H1 (cell line): ENCODE data around the gene CELSR1. TPM values are rescaled to one million over a fixed set of nuclear protein-coding genes. Genes with fewer than 3 reads are reported as not detected.

Source experiments
- CTCF ChIA-PET: fragments of 300-600 bp; sonication (Branson Sonifier 250); formaldehyde crosslinking; loops from one replicate; lab custom pipeline; 2021; ENCODE audit not compliant: partially characterized antibody; lab: Charles Lee
- POLR2A ChIA-PET: fragments of 300-600 bp; sonication (Branson Sonifier 250); formaldehyde crosslinking; loops from one replicate; lab custom pipeline; 2021; ENCODE audit warnings: inconsistent platforms; ENCODE audit not compliant: partially characterized antibody; lab: Charles Lee
- DNase-seq, 2 experiments: peaks; one replicate each; pipeline versions ENCODE4 v3.0.0 to v3.0.0-alpha.2; 2010 to 2022; ENCODE audit warnings: low spot score in 2 of 2, low read depth in 1 of 2, mixed read lengths in 1 of 2
- FAIRE-seq: peaks from 2 replicates; lab custom pipeline; 2011; peaks lifted over from hg19 to GRCh38; lab: Jason Lieb, UNC
- H2AFZ ChIP-seq: 2 replicates; pipeline ENCODE4 v1.8.1; 2012; ENCODE audit warnings: low read length, inconsistent platforms
- H2AK5ac ChIP-seq: 2 replicates; pipeline ENCODE4 v1.6.1; 2013; ENCODE audit warnings: low read depth, low read length
- H2BK120ac ChIP-seq: replicated peaks from 2 replicates; pipeline ENCODE3; 2013; ENCODE audit warnings: low read depth, low read length, inconsistent platforms
- H2BK12ac ChIP-seq: 2 replicates; pipeline ENCODE4 v1.6.1; 2013; ENCODE audit warnings: low read depth, low read length
- H2BK15ac ChIP-seq: 2 replicates; pipeline ENCODE4 v1.6.1; 2013; ENCODE audit warnings: low read length
- H2BK20ac ChIP-seq: 2 replicates; pipeline ENCODE4 v1.6.1; 2013; ENCODE audit warnings: low read length
- H2BK5ac ChIP-seq: 2 replicates; pipeline ENCODE4 v1.6.1; 2013; ENCODE audit warnings: low read depth, low read length
- H3K14ac ChIP-seq: 2 replicates; pipeline ENCODE4 v1.6.1; 2013; ENCODE audit warnings: inconsistent platforms; ENCODE audit not compliant: insufficient read length
- H3K18ac ChIP-seq: 2 replicates; pipeline ENCODE4 v1.6.1; 2013; ENCODE audit warnings: low read length; ENCODE audit errors: extremely low read depth
- H3K23ac ChIP-seq: 2 replicates; pipeline ENCODE4 v1.6.1; 2013; ENCODE audit warnings: inconsistent platforms; ENCODE audit not compliant: insufficient read length
- H3K23me2 ChIP-seq: 2 replicates; pipeline ENCODE4 v1.6.1; 2013; ENCODE audit warnings: low read depth, low read length
- H3K27ac ChIP-seq: 2 replicates; pipeline ENCODE4 v1.6.1; 2011; ENCODE audit warnings: low read depth, low read length, inconsistent platforms
- H3K27me3 ChIP-seq, 4 experiments: replicated peaks in 1 of 4; 1 replicate in 1 of 4; 2 replicates in 3 of 4; pipeline versions ENCODE4 v1.6.1 to v1.8.1; 2011 to 2013; ENCODE audit warnings: low read length in 3 of 4, mild to moderate bottlenecking in 3 of 4, inconsistent platforms in 2 of 4, mixed read lengths in 2 of 4, moderate library complexity in 1 of 4; ENCODE audit not compliant: control insufficient read depth in 3 of 4, insufficient read depth in 3 of 4; ENCODE audit errors: extremely low read depth in 1 of 4
- H3K36me3 ChIP-seq, 4 experiments: 2 replicates each; pipeline versions ENCODE4 v1.6.1 to v1.8.1; 2011 to 2013; ENCODE audit warnings: mild to moderate bottlenecking in 4 of 4, low read length in 3 of 4, moderate library complexity in 2 of 4, control low read depth in 1 of 4, inconsistent platforms in 1 of 4; ENCODE audit not compliant: insufficient read depth in 4 of 4, control insufficient read depth in 2 of 4
- H3K4ac ChIP-seq: replicated peaks from 2 replicates; pipeline ENCODE3; 2013; ENCODE audit warnings: low read length, low read depth, mixed read lengths, inconsistent platforms; ENCODE audit not compliant: insufficient read length
- H3K4me1 ChIP-seq, 4 experiments: replicated peaks in 1 of 4; 1 replicate in 1 of 4; 2 replicates in 3 of 4; pipeline versions ENCODE4 v1.6.1 to v1.8.1; 2011 to 2013; ENCODE audit warnings: low read length in 3 of 4, inconsistent platforms in 2 of 4, mixed read lengths in 1 of 4; ENCODE audit not compliant: insufficient read depth in 4 of 4, control insufficient read depth in 3 of 4
- H3K4me2 ChIP-seq, 2 experiments: 2 replicates each; pipeline versions ENCODE4 v1.6.1 to v1.8.1; 2011 to 2013; ENCODE audit warnings: low read depth in 2 of 2, low read length in 2 of 2, control low read depth in 1 of 2, inconsistent platforms in 1 of 2, mild to moderate bottlenecking in 1 of 2; ENCODE audit not compliant: insufficient read depth in 1 of 2
- H3K4me3 ChIP-seq, 4 experiments: fragments of 200-600, 300-600 bp in 1 of 4; sonication (generic), shearing (Covaris generic), sonication (Bioruptor Twin) in 1 of 4; 2 replicates each; pipeline versions ENCODE4 v1.5.1 to v1.8.1; 2011 to 2016; ENCODE audit warnings: low read length in 4 of 4, low read depth in 3 of 4, control low read depth in 2 of 4, inconsistent platforms in 2 of 4, mild to moderate bottlenecking in 2 of 4, mixed read lengths in 1 of 4, moderate library complexity in 1 of 4; ENCODE audit not compliant: insufficient read depth in 2 of 4; ENCODE audit errors: extremely low read depth in 1 of 4
- H3K56ac ChIP-seq: replicated peaks from 2 replicates; pipeline ENCODE3; 2013; ENCODE audit warnings: low read depth, mild to moderate bottlenecking, mixed read lengths, low read length, inconsistent platforms; ENCODE audit not compliant: insufficient read length
- H3K79me1 ChIP-seq: 2 replicates; pipeline ENCODE4 v1.6.1; 2013; ENCODE audit warnings: low read depth, low read length, control low read depth
- H3K79me2 ChIP-seq, 2 experiments: 2 replicates each; pipeline versions ENCODE4 v1.6.1 to v1.8.1; 2012 to 2013; ENCODE audit warnings: low read length in 2 of 2, mild to moderate bottlenecking in 2 of 2, inconsistent platforms in 1 of 2; ENCODE audit not compliant: insufficient read depth in 2 of 2, control insufficient read depth in 1 of 2
- H3K9ac ChIP-seq, 4 experiments: replicated peaks in 1 of 4; 1 replicate in 1 of 4; 2 replicates in 3 of 4; pipeline versions ENCODE4 v1.6.1 to v1.8.1; 2011 to 2013; ENCODE audit warnings: low read depth in 3 of 4, low read length in 3 of 4, control low read depth in 2 of 4, mild to moderate bottlenecking in 2 of 4, moderate library complexity in 2 of 4, inconsistent platforms in 1 of 4; ENCODE audit errors: extremely low read depth in 1 of 4
- H3K9me3 ChIP-seq, 2 experiments: 2 replicates each; pipeline versions ENCODE4 v1.6.1 to v1.8.1; 2012 to 2013; ENCODE audit warnings: mild to moderate bottlenecking in 2 of 2, moderate library complexity in 2 of 2, control low read depth in 1 of 2, inconsistent platforms in 1 of 2, low read depth in 1 of 2, low read length in 1 of 2, mixed read lengths in 1 of 2; ENCODE audit not compliant: insufficient read depth in 2 of 2
- H4K20me1 ChIP-seq, 2 experiments: replicated peaks in 1 of 2; 2 replicates each; pipeline versions ENCODE3 to v1.8.1; 2011 to 2013; ENCODE audit warnings: inconsistent platforms in 2 of 2, low read length in 2 of 2, mild to moderate bottlenecking in 1 of 2; ENCODE audit not compliant: insufficient read depth in 2 of 2, control insufficient read depth in 1 of 2
- H4K5ac ChIP-seq: 2 replicates; pipeline ENCODE4 v1.6.1; 2013; ENCODE audit warnings: low read length, low read depth, mixed read lengths, inconsistent platforms; ENCODE audit not compliant: insufficient read length
- H4K8ac ChIP-seq: 2 replicates; pipeline ENCODE4 v1.8.0; 2013; ENCODE audit warnings: mild to moderate bottlenecking, moderate library complexity, low read length, inconsistent platforms; ENCODE audit not compliant: insufficient read depth; ENCODE audit errors: extremely low read depth
- H4K91ac ChIP-seq: replicated peaks from 2 replicates; pipeline ENCODE3; 2013; ENCODE audit warnings: low read length, mixed read lengths, inconsistent platforms; ENCODE audit not compliant: insufficient read length
- EGR1 ChIP-seq: IDR thresholded peaks from 2 replicates; pipeline ENCODE4 v1.6.1; 2011; ENCODE audit warnings: low read depth, low read length, borderline replicate concordance
- KDM5A ChIP-seq: fragments of 200-600 bp; IDR thresholded peaks from 2 replicates; pipeline ENCODE4 v1.7.1; 2012; ENCODE audit warnings: mild to moderate bottlenecking, low read length, inconsistent platforms, mixed read lengths
- POLR2A ChIP-seq, 2 experiments: IDR thresholded peaks; 1 replicate in 1 of 2; 2 replicates in 1 of 2; pipeline ENCODE4 v1.6.1; 2011; ENCODE audit warnings: low read depth in 2 of 2, low read length in 2 of 2, mild to moderate bottlenecking in 2 of 2; ENCODE audit errors: control extremely low read depth in 1 of 2
- RXRA ChIP-seq: IDR thresholded peaks from 2 replicates; pipeline ENCODE4 v1.6.1; 2011; ENCODE audit warnings: low read depth, mild to moderate bottlenecking, low read length, moderate library complexity; ENCODE audit not compliant: insufficient read depth
- SP4 ChIP-seq: IDR thresholded peaks from 2 replicates; pipeline ENCODE4 v1.6.1; 2012; ENCODE audit warnings: low read length, inconsistent platforms
- SRF ChIP-seq: IDR thresholded peaks from 2 replicates; pipeline ENCODE4 v1.6.1; 2011; ENCODE audit warnings: mild to moderate bottlenecking, low read depth, low read length, moderate library complexity
- TAF7 ChIP-seq: optimal IDR thresholded peaks from 2 replicates; pipeline ENCODE3; 2011; ENCODE audit warnings: low read depth, mild to moderate bottlenecking, inconsistent platforms, low read length, moderate library complexity, borderline replicate concordance
- TCF12 ChIP-seq: IDR thresholded peaks from 2 replicates; pipeline ENCODE4 v1.6.1; 2011; ENCODE audit warnings: low read depth, mild to moderate bottlenecking, low read length
- USF2 ChIP-seq: IDR thresholded peaks from 2 replicates; pipeline ENCODE4 v1.6.1; 2011; ENCODE audit warnings: low read length, improper control_type of control experiment
- WGBS, 2 experiments: shearing (Covaris generic) in 1 of 2; methylation state at CpG; one replicate each; pipeline versions ENCODE4 v1.1.6 to v1.1.7; 2013 to 2015; ENCODE audit warnings: low lambda C conversion rate in 2 of 2, mixed read lengths in 2 of 2, inconsistent platforms in 1 of 2, low coverage in 1 of 2, missing lambda C conversion rate in 1 of 2; ENCODE audit not compliant: insufficient replicate concordance in 2 of 2, insufficient coverage in 1 of 2, insufficient read length in 1 of 2; ENCODE audit errors: extremely low coverage in 1 of 2, missing lambda C conversion rate in 1 of 2; 5-methylcytosine and 5-hydroxymethylcytosine counted together
- polyA plus RNA-seq, 7 experiments: library from polyadenylated mRNA; depleted of rRNA in 3 of 7; stranded (reverse) in 5 of 7; unstranded in 2 of 7; fragments of >200 nt in 5 of 7; fragments of 200-250 nt in 2 of 7; gene quantifications; 1 replicate in 5 of 7; 2 replicates in 1 of 7; 4 replicates in 1 of 7; pipeline versions ENCODE4 v1.2.1 to v1.2.3, GENCODE V29; 2011 to 2013; ENCODE audit warnings: missing spikeins in 2 of 7, mixed read lengths in 2 of 7
- total RNA-seq: library from RNA; stranded (reverse); fragmentation: NEBNext Ultra II Directional; extraction: Animal tissue kit (Norgen Biotek cat#: 25700); gene quantifications from 2 replicates; pipeline ENCODE4 v1.2.1, GENCODE V29; 2021
- TF ChIP-seq, protein P1 (sequence below): IDR thresholded peaks from 2 replicates; pipeline ENCODE4 v1.6.1; 2012; ENCODE audit warnings: inconsistent platforms
- TF ChIP-seq, protein P2 (sequence below): IDR thresholded peaks from 2 replicates; pipeline ENCODE4 v1.6.1; 2012; ENCODE audit warnings: low read length, inconsistent platforms

CELSR1 gene
- total and polyA plus RNA-seq, 2 of the 8 experiments (the other 6 are each of a cell fraction or from before 2014, with no cell fraction given) = 9.0 to 12.4 TPM

DNA sequence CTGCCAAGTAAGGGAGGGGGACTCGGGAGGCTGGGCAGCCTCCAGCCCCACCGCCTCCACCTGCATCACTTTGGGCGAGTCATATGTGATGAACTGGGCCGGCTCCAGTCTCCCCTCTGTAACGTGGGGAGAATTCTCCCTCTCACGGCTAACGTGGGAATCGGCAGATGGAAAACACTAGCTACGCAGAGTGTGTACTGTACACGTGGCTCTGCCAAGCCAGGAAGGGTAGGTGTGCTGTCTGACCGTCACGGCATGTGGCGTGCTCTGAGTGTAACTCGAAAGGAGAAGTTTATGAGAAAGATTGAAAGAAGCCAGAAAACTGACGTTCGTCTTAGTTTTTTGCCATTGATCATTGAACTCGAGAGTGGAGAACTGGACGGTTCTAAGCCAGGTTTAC lies 188.2 kb downstream of the CELSR1 start:
- H3K4ac ChIP-seq = no peak overlapping the region
- no peak overlapping the region for H4K91ac ChIP-seq
- H3K18ac ChIP-seq = no peak overlapping the region
- no peak overlapping the region for H3K56ac ChIP-seq
- no peak for DNase-seq
- no peak overlapping the region for H2AK5ac ChIP-seq
- no peak for FAIRE-seq
- no peak overlapping the region for H3K23ac ChIP-seq
- no peak overlapping the region for H4K5ac ChIP-seq
- WGBS, 2 experiments = 91% methylated on average over 17 of the region's 18 CpGs; no CpG with 5 or more reads in 1 of the 2 experiments
- peaks cover 12 to 37% of the 10 kb centered on the region in 2 experiments for H4K20me1 ChIP-seq
- no peak overlapping the region for H3K4me2 ChIP-seq
- H2BK20ac ChIP-seq = no peak overlapping the region
- no peak overlapping the region for H2BK15ac ChIP-seq
- no peak overlapping the region for H2BK12ac ChIP-seq
- CTCF ChIA-PET = interaction anchor here (1.1 to 2.3 kb wide), 4 partner anchors 10 to 227 kb away, joined by 3 to 6 read pairs (median 3); no protein-coding TSS in a partner anchor
- no peak overlapping the region for H2BK120ac ChIP-seq
- no peak overlapping the region for H3K9ac ChIP-seq
- no peak overlapping the region for H3K4me3 ChIP-seq
- no peaks in the 10 kb centered on the region for H3K27me3 ChIP-seq
- no peaks in the 10 kb centered on the region for H3K4me1 ChIP-seq
- H3K9me3 ChIP-seq = no peaks in the 10 kb centered on the region
- peaks cover 32 to 84% (median 76%) of the 10 kb centered on the region in 4 experiments for H3K36me3 ChIP-seq
- H3K27ac ChIP-seq = no peak overlapping the region
- peaks cover 7% of the 10 kb centered on the region for H3K79me1 ChIP-seq
- no peaks in the 10 kb centered on the region for H3K23me2 ChIP-seq
- no peak overlapping the region for H4K8ac ChIP-seq
- no peak overlapping the region for H3K14ac ChIP-seq
- H3K79me2 ChIP-seq = peaks cover 0 to 3% of the 10 kb centered on the region in 2 experiments; a peak in 1 of 4 replicates
- H2AFZ ChIP-seq = no peak overlapping the region
- H2BK5ac ChIP-seq = no peak overlapping the region
- POLR2A ChIA-PET = no interaction called here
- TF ChIP-seq RXRA (no peak), TCF12 (no peak), TAF7 (no peak), USF2 (no peak), SRF (no peak), POLR2A (IDR thresholded peaks at IDR 0.05; ENCODE audit: control extremely low read depth in 1 of 2, low read depth in 2 of 2, low read length in 2 of 2) (no peak), SP4 (no peak), KDM5A (no peak), EGR1 (no peak)
- TF ChIP-seq, protein P1, sequence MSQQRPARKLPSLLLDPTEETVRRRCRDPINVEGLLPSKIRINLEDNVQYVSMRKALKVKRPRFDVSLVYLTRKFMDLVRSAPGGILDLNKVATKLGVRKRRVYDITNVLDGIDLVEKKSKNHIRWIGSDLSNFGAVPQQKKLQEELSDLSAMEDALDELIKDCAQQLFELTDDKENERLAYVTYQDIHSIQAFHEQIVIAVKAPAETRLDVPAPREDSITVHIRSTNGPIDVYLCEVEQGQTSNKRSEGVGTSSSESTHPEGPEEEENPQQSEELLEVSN = no peak
- TF ChIP-seq, protein P2, sequence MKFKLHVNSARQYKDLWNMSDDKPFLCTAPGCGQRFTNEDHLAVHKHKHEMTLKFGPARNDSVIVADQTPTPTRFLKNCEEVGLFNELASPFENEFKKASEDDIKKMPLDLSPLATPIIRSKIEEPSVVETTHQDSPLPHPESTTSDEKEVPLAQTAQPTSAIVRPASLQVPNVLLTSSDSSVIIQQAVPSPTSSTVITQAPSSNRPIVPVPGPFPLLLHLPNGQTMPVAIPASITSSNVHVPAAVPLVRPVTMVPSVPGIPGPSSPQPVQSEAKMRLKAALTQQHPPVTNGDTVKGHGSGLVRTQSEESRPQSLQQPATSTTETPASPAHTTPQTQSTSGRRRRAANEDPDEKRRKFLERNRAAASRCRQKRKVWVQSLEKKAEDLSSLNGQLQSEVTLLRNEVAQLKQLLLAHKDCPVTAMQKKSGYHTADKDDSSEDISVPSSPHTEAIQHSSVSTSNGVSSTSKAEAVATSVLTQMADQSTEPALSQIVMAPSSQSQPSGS = no peak
